Measurements from ENCODE around the gene FOXO1. TPM values are rescaled to one million over a fixed set of nuclear protein-coding genes. Genes with fewer than 3 reads are reported as not detected.

Gene FOXO1
- total RNA-seq, 1 donor from 2014 or later = 13.2 TPM

GRCh38 chr13:40660141-40660664 is 6.2 kb downstream of the FOXO1 start:
- no peak for TF ChIP-seq CTCF (IDR thresholded peaks at IDR 0.05; ENCODE audit: borderline replicate concordance)
- Histone ChIP-seq H3K27ac (replicated peaks) (peak overlapping the region; percentile 42), H3K27me3 (ENCODE audit: low read depth) (no peaks in the 10 kb centered on the region), H3K4me3 (peak overlapping the region; percentile 5), H3K4me1 (peaks cover 89% of the 10 kb centered on the region), H3K36me3 (no peaks in the 10 kb centered on the region), H3K9me3 (replicated peaks) (no peaks in the 10 kb centered on the region)
- no peak for DNase-seq
- intact Hi-C loops (cut with micrococcal nuclease) = loop anchor here (10.0 kb wide), 1 partner anchor 75 kb away; no protein-coding TSS in a partner anchor

GRCh38 chr13:40657951-40658350 is 8.5 kb downstream of the FOXO1 start:
- intact Hi-C loops (cut with micrococcal nuclease) = no loop called here
- DNase-seq = no peak
- no peaks in the 10 kb centered on the region for H3K27me3 ChIP-seq (ENCODE audit: low read depth)
- H3K27ac ChIP-seq (replicated peaks) = peak overlapping the region; percentile 12
- H3K4me1 ChIP-seq = peaks cover 79% of the 10 kb centered on the region
- no peak overlapping the region for H3K4me3 ChIP-seq
- no peak for TF ChIP-seq CTCF (IDR thresholded peaks at IDR 0.05; ENCODE audit: borderline replicate concordance)
- H3K36me3 ChIP-seq = no peaks in the 10 kb centered on the region
- H3K9me3 ChIP-seq (replicated peaks) = no peaks in the 10 kb centered on the region

- no peak for TF ChIP-seq CTCF (IDR thresholded peaks at IDR 0.05; ENCODE audit: borderline replicate concordance)
- DNase-seq = no peak
- no peaks in the 10 kb centered on the region for H3K36me3 ChIP-seq
- H3K27me3 ChIP-seq (ENCODE audit: low read depth) = no peaks in the 10 kb centered on the region
- peaks cover 79% of the 10 kb centered on the region for H3K4me1 ChIP-seq
- no peak overlapping the region for H3K4me3 ChIP-seq
- H3K9me3 ChIP-seq (replicated peaks) = no peaks in the 10 kb centered on the region
- intact Hi-C loops (cut with micrococcal nuclease) = no loop called here
- H3K27ac ChIP-seq (replicated peaks) = peak overlapping the region; percentile 12
Measured at GRCh38 chr13:40657307-40657706, 9.1 kb downstream of the FOXO1 start.

- no peak for DNase-seq
- H3K4me1 ChIP-seq = peaks cover 75% of the 10 kb centered on the region
- H3K4me3 ChIP-seq = no peak overlapping the region
- no peak overlapping the region for H3K27ac ChIP-seq (replicated peaks)
- no peaks in the 10 kb centered on the region for H3K36me3 ChIP-seq
- no peak for TF ChIP-seq CTCF (IDR thresholded peaks at IDR 0.05; ENCODE audit: borderline replicate concordance)
- no peaks in the 10 kb centered on the region for H3K9me3 ChIP-seq (replicated peaks)
- no peaks in the 10 kb centered on the region for H3K27me3 ChIP-seq (ENCODE audit: low read depth)
- intact Hi-C loops (cut with micrococcal nuclease) = no loop called here
Measured at GRCh38 chr13:40656358-40656757, 10.1 kb downstream of the FOXO1 start.

GRCh38 chr13:40653527-40654318 is 12.7 kb downstream of the FOXO1 start:
- H3K4me1 ChIP-seq = peaks cover 78% of the 10 kb centered on the region
- no peak for TF ChIP-seq CTCF (IDR thresholded peaks at IDR 0.05; ENCODE audit: borderline replicate concordance)
- no peaks in the 10 kb centered on the region for H3K9me3 ChIP-seq (replicated peaks)
- intact Hi-C loops (cut with micrococcal nuclease) = no loop called here
- no peaks in the 10 kb centered on the region for H3K27me3 ChIP-seq (ENCODE audit: low read depth)
- H3K27ac ChIP-seq (replicated peaks) = no peak overlapping the region
- no peak overlapping the region for H3K4me3 ChIP-seq
- DNase-seq = no peak
- H3K36me3 ChIP-seq = no peaks in the 10 kb centered on the region
